ENCODE data around the gene FXYD3.

The FXYD3 gene

DNA sequence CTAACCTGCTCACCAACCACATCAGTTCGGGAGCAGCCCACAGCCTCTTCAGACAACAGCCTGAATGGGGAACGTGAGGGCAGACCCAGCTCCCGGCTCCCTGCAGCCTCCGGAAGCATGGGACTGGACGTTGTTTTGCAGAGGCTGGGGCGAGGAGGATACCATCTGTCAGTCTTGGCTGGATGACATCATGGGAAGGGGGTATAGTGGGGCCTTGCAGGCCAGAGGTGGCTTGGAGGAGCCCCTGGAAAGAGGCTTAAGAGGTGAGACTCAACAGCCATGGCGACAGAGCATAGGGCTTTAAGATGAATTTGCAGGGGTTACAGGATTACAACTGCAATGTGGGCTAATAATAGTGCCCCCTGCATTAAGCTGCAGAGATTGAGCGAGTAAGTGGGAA, 1.5 kb downstream of the FXYD3 start:
- H3K9ac ChIP-seq (ENCODE audit: low read length): no peak overlapping the region
- H3K79me1 ChIP-seq (replicated peaks; ENCODE audit: low read length, poor library complexity, severe bottlenecking): no peaks in the 10 kb centered on the region
- no peak overlapping the region for H2BK5ac ChIP-seq (ENCODE audit: low read depth, low read length, poor library complexity, severe bottlenecking)
- no peak overlapping the region for H3K18ac ChIP-seq (ENCODE audit: low read depth in 1 of 2, low read length in 2 of 2)
- H3K36me3 ChIP-seq (ENCODE audit: control insufficient read depth in 1 of 2, insufficient read depth in 2 of 2, low read depth in 1 of 2, low read length in 2 of 2): no peaks in the 10 kb centered on the region
- no peaks in the 10 kb centered on the region for H3K9me3 ChIP-seq (ENCODE audit: control insufficient read depth, low read length)
- H2AFZ ChIP-seq (ENCODE audit: low read depth, low read length): no peak overlapping the region
- no peak overlapping the region for H3K23ac ChIP-seq (ENCODE audit: low read length in 2 of 2)
- no peaks in the 10 kb centered on the region for H3K4me1 ChIP-seq (ENCODE audit: control insufficient read depth, insufficient read depth, low read depth, low read length)
- DNase-seq: no peak
- H3K4ac ChIP-seq (ENCODE audit: low read depth in 1 of 2, low read length in 2 of 2): no peak overlapping the region
- no peak overlapping the region for H3K14ac ChIP-seq (ENCODE audit: low read length in 2 of 2)
- no peak overlapping the region for H3K4me3 ChIP-seq (ENCODE audit: insufficient read depth in 1 of 2, low read depth in 1 of 2, low read length in 2 of 2)
- H2AK5ac ChIP-seq (ENCODE audit: low read length, severe bottlenecking): no peak overlapping the region
- 72% methylated on average over 8 of the region's 8 CpGs for WGBS
- no peak overlapping the region for H2BK15ac ChIP-seq (ENCODE audit: low read depth, poor library complexity, severe bottlenecking)
- H2BK120ac ChIP-seq (ENCODE audit: low read depth, low read length): no peak overlapping the region
- H4K8ac ChIP-seq (ENCODE audit: low read length): no peak overlapping the region
- no peak overlapping the region for H3K4me2 ChIP-seq (ENCODE audit: low read length, poor library complexity, severe bottlenecking)
- H3K27ac ChIP-seq (ENCODE audit: low read length, poor library complexity, severe bottlenecking): no peak overlapping the region
- H4K91ac ChIP-seq (ENCODE audit: low read length): no peak overlapping the region
- H3K27me3 ChIP-seq (ENCODE audit: control insufficient read depth in 1 of 2, insufficient read depth in 1 of 2, low read length in 2 of 2): peaks cover 6 to 24% of the 10 kb centered on the region in 2 experiments
- H2BK12ac ChIP-seq (ENCODE audit: low read length in 2 of 2): no peak overlapping the region

DNA sequence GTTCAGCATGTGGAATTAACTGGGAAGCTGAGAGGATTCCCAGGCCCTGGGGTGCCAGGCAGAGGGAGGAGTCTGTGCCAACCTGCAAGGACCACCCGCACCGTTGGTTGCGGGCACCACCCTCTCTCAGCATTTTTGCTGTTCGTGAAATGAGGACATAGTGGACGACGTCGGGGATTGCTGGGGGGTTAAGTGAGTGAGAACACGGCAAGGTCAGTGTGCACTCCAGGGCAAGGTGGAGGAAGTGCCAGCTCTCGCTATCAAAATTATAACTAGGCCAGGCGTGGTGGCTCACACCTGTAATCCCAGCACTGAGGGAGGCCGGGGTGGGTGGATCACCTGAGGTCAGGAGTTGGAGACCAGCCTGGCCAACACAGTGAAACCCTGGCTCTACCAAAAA, 2.2 kb downstream of the FXYD3 start:
- no peak overlapping the region for H3K4me3 ChIP-seq (ENCODE audit: insufficient read depth in 1 of 2, low read depth in 1 of 2, low read length in 2 of 2)
- 83% methylated on average over 11 of the region's 11 CpGs for WGBS

DNA sequence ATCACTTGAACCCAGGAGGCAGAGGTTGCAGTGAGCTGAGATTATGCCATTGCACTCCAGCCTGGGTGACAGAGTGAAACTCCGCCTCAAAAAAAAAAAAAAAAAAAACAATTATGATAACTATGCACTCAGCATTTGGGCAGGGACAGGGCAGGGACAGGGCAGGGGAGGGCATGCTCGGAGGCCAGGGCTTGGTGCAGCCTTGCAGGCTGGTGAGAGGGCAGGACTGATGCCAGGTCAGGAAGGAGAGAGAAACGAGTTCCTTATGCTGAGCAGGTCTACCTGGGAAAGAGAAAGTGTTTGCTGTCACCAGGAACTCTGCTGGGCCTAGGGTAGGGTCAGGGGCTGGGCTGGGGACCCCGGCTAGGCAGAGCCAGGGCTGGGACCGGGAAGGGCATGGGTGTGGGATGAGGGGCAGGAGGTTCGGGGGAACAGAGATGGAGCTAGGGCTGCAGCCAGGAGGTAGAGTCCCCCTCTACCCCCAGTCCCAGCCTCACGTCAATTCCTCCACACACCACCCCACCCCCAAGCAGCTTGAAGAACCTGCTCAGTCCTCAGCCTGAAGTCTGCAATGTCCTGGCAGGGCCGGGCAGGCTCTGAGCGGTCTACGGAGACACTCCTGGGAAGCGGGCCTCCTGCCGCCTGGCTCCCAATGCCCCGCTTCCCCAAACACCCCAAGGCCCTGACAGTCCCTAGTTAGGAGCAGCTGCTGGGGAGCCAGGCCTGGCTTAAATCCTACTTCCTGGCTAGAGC, 2.8 kb downstream of the FXYD3 start:
- peaks cover 6 to 20% of the 10 kb centered on the region in 2 experiments for H3K27me3 ChIP-seq (ENCODE audit: control insufficient read depth in 1 of 2, insufficient read depth in 1 of 2, low read length in 2 of 2)
- no peak overlapping the region for H3K4me3 ChIP-seq (ENCODE audit: insufficient read depth in 1 of 2, low read depth in 1 of 2, low read length in 2 of 2)
- no peak overlapping the region for H2BK12ac ChIP-seq (ENCODE audit: low read length in 2 of 2)
- no peaks in the 10 kb centered on the region for H3K36me3 ChIP-seq (ENCODE audit: control insufficient read depth in 1 of 2, insufficient read depth in 2 of 2, low read depth in 1 of 2, low read length in 2 of 2)
- H2BK5ac ChIP-seq (ENCODE audit: low read depth, low read length, poor library complexity, severe bottlenecking): no peak overlapping the region
- 87% methylated on average over 9 of the region's 13 CpGs for WGBS
- H3K14ac ChIP-seq (ENCODE audit: low read length in 2 of 2): no peak overlapping the region
- H2AK5ac ChIP-seq (ENCODE audit: low read length, severe bottlenecking): no peak overlapping the region
- no peak overlapping the region for H3K27ac ChIP-seq (ENCODE audit: low read length, poor library complexity, severe bottlenecking)
- H4K91ac ChIP-seq (ENCODE audit: low read length): no peak overlapping the region
- no peak overlapping the region for H3K9ac ChIP-seq (ENCODE audit: low read length)
- H3K4me1 ChIP-seq (ENCODE audit: control insufficient read depth, insufficient read depth, low read depth, low read length): peaks cover 3% of the 10 kb centered on the region
- no peak overlapping the region for H2BK120ac ChIP-seq (ENCODE audit: low read depth, low read length)
- H4K8ac ChIP-seq (ENCODE audit: low read length): no peak overlapping the region
- H2AFZ ChIP-seq (ENCODE audit: low read depth, low read length): no peak overlapping the region
- no peaks in the 10 kb centered on the region for H3K79me1 ChIP-seq (replicated peaks; ENCODE audit: low read length, poor library complexity, severe bottlenecking)
- H3K18ac ChIP-seq (ENCODE audit: low read depth in 1 of 2, low read length in 2 of 2): no peak overlapping the region
- H3K23ac ChIP-seq (ENCODE audit: low read length in 2 of 2): no peak overlapping the region
- no peak overlapping the region for H3K4ac ChIP-seq (ENCODE audit: low read depth in 1 of 2, low read length in 2 of 2)
- no peak for DNase-seq
- no peak overlapping the region for H3K4me2 ChIP-seq (ENCODE audit: low read length, poor library complexity, severe bottlenecking)
- no peak overlapping the region for H2BK15ac ChIP-seq (ENCODE audit: low read depth, poor library complexity, severe bottlenecking)
- no peaks in the 10 kb centered on the region for H3K9me3 ChIP-seq (ENCODE audit: control insufficient read depth, low read length)

More for the DNA sequence above, 2.2 kb downstream of the FXYD3 start:
- Histone ChIP-seq H3K9me3 (ENCODE audit: control insufficient read depth, low read length) (no peaks in the 10 kb centered on the region), H2BK5ac (ENCODE audit: low read depth, low read length, poor library complexity, severe bottlenecking) (no peak overlapping the region), H3K18ac (ENCODE audit: low read depth in 1 of 2, low read length in 2 of 2) (no peak overlapping the region), H3K9ac (ENCODE audit: low read length) (no peak overlapping the region), H4K8ac (ENCODE audit: low read length) (no peak overlapping the region), H2AK5ac (ENCODE audit: low read length, severe bottlenecking) (no peak overlapping the region), H2BK15ac (ENCODE audit: low read depth, poor library complexity, severe bottlenecking) (no peak overlapping the region), H2BK12ac (ENCODE audit: low read length in 2 of 2) (no peak overlapping the region), H3K23ac (ENCODE audit: low read length in 2 of 2) (no peak overlapping the region), H3K27ac (ENCODE audit: low read length, poor library complexity, severe bottlenecking) (no peak overlapping the region), H3K79me1 (replicated peaks; ENCODE audit: low read length, poor library complexity, severe bottlenecking) (no peaks in the 10 kb centered on the region), H3K4me2 (ENCODE audit: low read length, poor library complexity, severe bottlenecking) (no peak overlapping the region), H2BK120ac (ENCODE audit: low read depth, low read length) (no peak overlapping the region), H2AFZ (ENCODE audit: low read depth, low read length) (no peak overlapping the region), H3K36me3 (ENCODE audit: control insufficient read depth in 1 of 2, insufficient read depth in 2 of 2, low read depth in 1 of 2, low read length in 2 of 2) (no peaks in the 10 kb centered on the region), H3K14ac (ENCODE audit: low read length in 2 of 2) (no peak overlapping the region), H3K4ac (ENCODE audit: low read depth in 1 of 2, low read length in 2 of 2) (no peak overlapping the region), H3K4me1 (ENCODE audit: control insufficient read depth, insufficient read depth, low read depth, low read length) (peaks cover 2% of the 10 kb centered on the region), H4K91ac (ENCODE audit: low read length) (no peak overlapping the region), H3K27me3 (ENCODE audit: control insufficient read depth in 1 of 2, insufficient read depth in 1 of 2, low read length in 2 of 2) (peaks cover 6 to 24% of the 10 kb centered on the region in 2 experiments)
- no peak for DNase-seq

DNA sequence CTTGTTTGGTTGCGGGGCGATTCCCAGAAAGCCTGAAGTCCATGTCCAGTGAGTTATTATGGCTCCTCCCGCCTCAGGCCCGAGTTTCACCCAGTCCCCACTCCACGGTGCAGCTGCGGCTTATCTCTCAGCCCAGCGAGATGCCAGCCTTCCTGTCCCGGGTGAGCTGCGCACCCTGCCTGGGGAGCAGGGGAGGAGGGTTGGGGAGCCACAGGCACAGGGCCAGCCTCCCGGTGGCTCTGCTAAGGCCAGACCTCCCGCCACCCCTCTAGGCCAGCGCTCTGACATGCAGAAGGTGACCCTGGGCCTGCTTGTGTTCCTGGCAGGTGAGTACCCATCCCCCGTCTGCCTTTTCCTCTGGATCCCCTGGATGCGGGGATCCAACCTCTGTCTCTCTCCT, 3.5 kb downstream of the FXYD3 start:
- Histone ChIP-seq H3K79me1 (replicated peaks; ENCODE audit: low read length, poor library complexity, severe bottlenecking) (no peaks in the 10 kb centered on the region), H2BK15ac (ENCODE audit: low read depth, poor library complexity, severe bottlenecking) (no peak overlapping the region), H3K9ac (ENCODE audit: low read length) (no peak overlapping the region), H3K14ac (ENCODE audit: low read length in 2 of 2) (no peak overlapping the region), H2AK5ac (ENCODE audit: low read length, severe bottlenecking) (no peak overlapping the region), H3K4me3 (ENCODE audit: insufficient read depth in 1 of 2, low read depth in 1 of 2, low read length in 2 of 2) (no peak overlapping the region), H3K9me3 (ENCODE audit: control insufficient read depth, low read length) (no peaks in the 10 kb centered on the region), H3K27me3 (ENCODE audit: control insufficient read depth in 1 of 2, insufficient read depth in 1 of 2, low read length in 2 of 2) (peaks cover 6 to 20% of the 10 kb centered on the region in 2 experiments), H4K8ac (ENCODE audit: low read length) (no peak overlapping the region), H3K36me3 (ENCODE audit: control insufficient read depth in 1 of 2, insufficient read depth in 2 of 2, low read depth in 1 of 2, low read length in 2 of 2) (no peaks in the 10 kb centered on the region), H3K4me1 (ENCODE audit: control insufficient read depth, insufficient read depth, low read depth, low read length) (peaks cover 3% of the 10 kb centered on the region), H3K4ac (ENCODE audit: low read depth in 1 of 2, low read length in 2 of 2) (no peak overlapping the region), H3K27ac (ENCODE audit: low read length, poor library complexity, severe bottlenecking) (no peak overlapping the region), H3K18ac (ENCODE audit: low read depth in 1 of 2, low read length in 2 of 2) (no peak overlapping the region), H2AFZ (ENCODE audit: low read depth, low read length) (no peak overlapping the region), H2BK12ac (ENCODE audit: low read length in 2 of 2) (no peak overlapping the region), H2BK5ac (ENCODE audit: low read depth, low read length, poor library complexity, severe bottlenecking) (no peak overlapping the region), H4K91ac (ENCODE audit: low read length) (no peak overlapping the region), H3K23ac (ENCODE audit: low read length in 2 of 2) (no peak overlapping the region), H2BK120ac (ENCODE audit: low read depth, low read length) (no peak overlapping the region), H3K4me2 (ENCODE audit: low read length, poor library complexity, severe bottlenecking) (no peak overlapping the region)
- WGBS: 83% methylated on average over 14 of the region's 14 CpGs
- no peak for DNase-seq

Data from mesenchymal stem cell (in vitro differentiated cells and primary cell).